H9 (cell line): ENCODE results near the gene BACE2. TPM values are rescaled to one million over a fixed set of nuclear protein-coding genes. Genes with fewer than 3 reads are reported as not detected.

Experiments
- DNase-seq: peaks from one replicate; pipeline ENCODE4 v3.0.0-alpha.2; 2017
- H2AFZ ChIP-seq: one replicate; pipeline ENCODE4 v1.6.1; 2013; ENCODE audit warnings: mild to moderate bottlenecking, low read length, control low read depth, moderate library complexity
- H2AK5ac ChIP-seq: 2 replicates; pipeline ENCODE4 v1.6.1; 2013; ENCODE audit warnings: low read length, control low read depth, mixed read lengths; ENCODE audit not compliant: insufficient read length
- H2BK120ac ChIP-seq: one replicate; pipeline ENCODE4 v1.6.1; 2013; ENCODE audit warnings: low read depth, mild to moderate bottlenecking, low read length, control low read depth, inconsistent platforms; ENCODE audit not compliant: poor library complexity, severe bottlenecking
- H2BK12ac ChIP-seq: 2 replicates; pipeline ENCODE4 v1.6.1; 2013; ENCODE audit warnings: low read length, control low read depth, mixed read lengths, low read depth; ENCODE audit not compliant: insufficient read length
- H2BK15ac ChIP-seq: 2 replicates; pipeline ENCODE4 v1.6.1; 2013; ENCODE audit warnings: low read depth, low read length, control low read depth
- H2BK20ac ChIP-seq: one replicate; pipeline ENCODE4 v1.6.1; 2013; ENCODE audit warnings: low read depth, mild to moderate bottlenecking, low read length, control low read depth, inconsistent platforms; ENCODE audit not compliant: poor library complexity, severe bottlenecking
- H2BK5ac ChIP-seq: 2 replicates; pipeline ENCODE4 v1.6.1; 2013; ENCODE audit warnings: low read length, control low read depth, mixed read lengths; ENCODE audit not compliant: insufficient read length
- H3K14ac ChIP-seq: 2 replicates; pipeline ENCODE4 v1.6.1; 2013; ENCODE audit warnings: low read length, control low read depth; ENCODE audit not compliant: insufficient read depth
- H3K18ac ChIP-seq: 2 replicates; pipeline ENCODE4 v1.6.1; 2013; ENCODE audit warnings: low read depth, mild to moderate bottlenecking, mixed read lengths, low read length, control low read depth; ENCODE audit not compliant: insufficient read length
- H3K23ac ChIP-seq: 2 replicates; pipeline ENCODE4 v1.6.1; 2013; ENCODE audit warnings: low read length, control low read depth, mixed read lengths, low read depth; ENCODE audit not compliant: insufficient read length
- H3K23me2 ChIP-seq: 2 replicates; pipeline ENCODE4 v1.6.1; 2013; ENCODE audit warnings: low read depth, mild to moderate bottlenecking, mixed read lengths, low read length, control low read depth; ENCODE audit not compliant: insufficient read length, poor library complexity, severe bottlenecking
- H3K27ac ChIP-seq: 2 replicates; pipeline ENCODE4 v1.5.1; 2013; ENCODE audit warnings: low read length, control low read depth, mixed read lengths, low read depth; ENCODE audit not compliant: insufficient read length
- H3K27me3 ChIP-seq: 2 replicates; pipeline ENCODE4 v1.6.1; 2013; ENCODE audit warnings: low read length, control low read depth, inconsistent platforms; ENCODE audit not compliant: insufficient read depth
- H3K4ac ChIP-seq: 2 replicates; pipeline ENCODE4 v1.6.1; 2013; ENCODE audit warnings: low read depth, mild to moderate bottlenecking, control low read depth, inconsistent platforms, low read length, moderate library complexity
- H3K4me1 ChIP-seq: 2 replicates; pipeline ENCODE4 v1.6.1; 2013; ENCODE audit warnings: low read length, control low read depth, inconsistent platforms; ENCODE audit not compliant: insufficient read depth
- H3K4me2 ChIP-seq: 2 replicates; pipeline ENCODE4 v1.6.1; 2013; ENCODE audit warnings: low read length, control low read depth, mixed read lengths; ENCODE audit not compliant: insufficient read length, insufficient read depth
- H3K56ac ChIP-seq: 2 replicates; pipeline ENCODE4 v1.6.1; 2013; ENCODE audit warnings: low read depth, mild to moderate bottlenecking, mixed read lengths, low read length, control low read depth; ENCODE audit not compliant: insufficient read length
- H3K79me1 ChIP-seq: 2 replicates; pipeline ENCODE4 v1.6.1; 2013; ENCODE audit warnings: low read depth, mild to moderate bottlenecking, moderate library complexity, low read length, control low read depth, inconsistent platforms; ENCODE audit not compliant: insufficient read depth, poor library complexity, severe bottlenecking
- H3K79me2 ChIP-seq: 2 replicates; pipeline ENCODE4 v1.6.1; 2013; ENCODE audit warnings: low read length, control low read depth, inconsistent platforms; ENCODE audit not compliant: insufficient read depth
- H3K9ac ChIP-seq: 2 replicates; pipeline ENCODE4 v1.6.1; 2013; ENCODE audit warnings: low read length, control low read depth, mixed read lengths; ENCODE audit not compliant: insufficient read length; ENCODE audit errors: extremely low read depth
- H3K9me3 ChIP-seq: one replicate; pipeline ENCODE4 v1.6.1; 2013; ENCODE audit warnings: low read depth, low read length, inconsistent platforms; ENCODE audit not compliant: control insufficient read depth
- H3T11ph ChIP-seq: one replicate; pipeline ENCODE4 v1.6.1; 2013; ENCODE audit warnings: mild to moderate bottlenecking, low read length, control low read depth, inconsistent platforms
- H4K20me1 ChIP-seq: one replicate; pipeline ENCODE4 v1.6.1; 2013; ENCODE audit not compliant: control insufficient read depth, insufficient read length, insufficient read depth
- H4K5ac ChIP-seq: 2 replicates; pipeline ENCODE4 v1.6.1; 2013; ENCODE audit warnings: low read depth, mild to moderate bottlenecking, mixed read lengths, low read length, control low read depth; ENCODE audit not compliant: insufficient read length
- H4K8ac ChIP-seq: replicated peaks from 2 replicates; pipeline ENCODE4 v1.6.1; 2013; ENCODE audit warnings: low read length, control low read depth, mixed read lengths, low read depth; ENCODE audit not compliant: insufficient read length
- H4K91ac ChIP-seq: 2 replicates; pipeline ENCODE4 v1.6.1; 2013; ENCODE audit warnings: low read depth, mild to moderate bottlenecking, moderate library complexity, mixed read lengths, low read length, control low read depth; ENCODE audit not compliant: insufficient read length
- H3K27ac Mint-ChIP-seq, 3 experiments: 2 replicates in 2 of 3; 3 replicates in 1 of 3; pipeline ENCODE4 v1.8.0; 2020 to 2021; ENCODE audit warnings: mixed read lengths in 3 of 3, mild to moderate bottlenecking in 1 of 3, moderate library complexity in 1 of 3
- H3K27me3 Mint-ChIP-seq: 2 replicates; pipeline ENCODE4 v1.8.0; 2021; ENCODE audit warnings: low read depth, mild to moderate bottlenecking, moderate library complexity, mixed read lengths
- H3K36me3 Mint-ChIP-seq, 3 experiments: 2 replicates in 2 of 3; 3 replicates in 1 of 3; pipeline ENCODE4 v1.8.0; 2020 to 2021; ENCODE audit warnings: low read depth in 3 of 3, mixed read lengths in 3 of 3; ENCODE audit not compliant: insufficient read depth in 1 of 3
- H3K4me1 Mint-ChIP-seq, 2 experiments: 2 replicates each; pipeline ENCODE4 v1.8.0; 2020; ENCODE audit warnings: mixed read lengths in 2 of 2
- H3K4me3 Mint-ChIP-seq, 2 experiments: 2 replicates in 1 of 2; 3 replicates in 1 of 2; pipeline ENCODE4 v1.8.0; 2020 to 2021; ENCODE audit warnings: mild to moderate bottlenecking in 2 of 2, mixed read lengths in 2 of 2, moderate library complexity in 1 of 2
- H3K9me3 Mint-ChIP-seq, 2 experiments: 2 replicates in 1 of 2; 3 replicates in 1 of 2; pipeline ENCODE4 v1.8.0; 2020; ENCODE audit warnings: mild to moderate bottlenecking in 2 of 2, mixed read lengths in 2 of 2, moderate library complexity in 1 of 2
- CTCF ChIP-seq: fragments of 200-600 bp; sonication (generic); conservative IDR thresholded peaks from 3 replicates; pipeline ENCODE4 v1.8.0; 2021; ENCODE audit warnings: antibody characterized with exemption, mild to moderate bottlenecking
- whole genome bisulfite sequencing: extraction: QIAGEN DNeasy Blood & Tissue Kit; methylation state at CpG from one replicate; pipeline ENCODE4 v1.1.7; 2013; ENCODE audit warnings: missing lambda C conversion rate, low lambda C conversion rate, mixed read lengths; ENCODE audit not compliant: insufficient read length; ENCODE audit errors: extremely low coverage; 5-methylcytosine and 5-hydroxymethylcytosine counted together
- total RNA-seq: library from RNA; stranded (reverse); gene quantifications from 2 replicates; pipeline ENCODE4 v1.2.1, GENCODE V29; 2021

Gene BACE2
- total RNA-seq, 1 experiment from 2014 or later, result 8.0 TPM

DNA sequence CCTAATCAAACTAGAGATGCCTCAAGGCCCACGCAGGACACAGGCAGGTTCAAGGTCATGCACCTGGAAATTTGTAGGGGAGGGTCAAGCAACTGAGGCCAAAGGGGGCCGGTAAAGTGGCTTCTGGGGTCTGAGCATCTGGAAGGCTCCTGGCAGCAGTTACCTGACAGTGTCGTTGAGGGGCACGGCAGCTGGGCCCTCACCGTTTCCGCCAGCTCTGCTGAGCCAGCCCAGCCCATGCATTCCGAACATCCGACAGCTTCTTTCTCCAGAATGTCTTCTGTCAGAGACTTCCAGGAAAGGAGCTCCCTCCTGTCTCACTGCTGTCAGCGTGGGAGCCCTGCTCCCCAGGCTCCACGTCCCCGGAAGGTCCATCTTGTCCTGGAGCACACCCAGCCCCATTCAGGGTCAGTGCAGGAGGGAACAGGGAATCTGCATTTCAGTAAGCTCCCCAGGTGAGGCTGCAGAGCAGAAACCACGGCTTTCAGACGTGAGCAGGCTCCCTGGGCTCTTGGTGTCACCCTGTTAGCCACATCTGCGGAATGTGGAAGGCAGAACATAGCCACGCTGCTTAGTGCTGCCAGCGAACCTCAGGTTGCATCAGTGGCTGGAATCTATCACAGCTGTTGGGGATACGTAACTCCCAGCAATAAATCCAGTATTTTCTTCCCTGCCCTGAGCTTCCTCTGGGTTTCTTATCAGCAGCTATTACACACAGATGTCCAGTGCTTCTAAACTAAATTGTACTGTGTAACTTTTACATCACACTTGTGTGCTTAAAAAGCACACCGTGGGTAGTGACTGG, 112.4 kb downstream of the BACE2 start:
- H2BK20ac ChIP-seq, result no peak overlapping the region
- no peak overlapping the region for H3K23ac ChIP-seq
- H2BK12ac ChIP-seq, result no peak overlapping the region
- Mint-ChIP-seq H3K9me3 (no peaks in the 10 kb centered on the region), H3K4me3 (no peak overlapping the region), H3K4me1 (peaks cover 21 to 26% of the 10 kb centered on the region in 2 experiments), H3K27me3 (peaks cover 7% of the 10 kb centered on the region), H3K36me3 (peaks cover 0 to 4% (median 0%) of the 10 kb centered on the region in 3 experiments; a peak in 1 of 7 replicates), H3K27ac (peak overlapping the region in 1 of 3 experiments; percentile 53; a peak in 2 of 7 replicates)
- no peak overlapping the region for H4K5ac ChIP-seq
- WGBS, result no CpG with 5 or more reads among the region's 18 CpGs
- no peak overlapping the region; the same call in 1 of the 2 replicates for H3K14ac ChIP-seq
- H3T11ph ChIP-seq, result no peak overlapping the region
- H3K4ac ChIP-seq, result no peak overlapping the region
- no peaks in the 10 kb centered on the region for H3K23me2 ChIP-seq
- no peaks in the 10 kb centered on the region for H3K4me1 ChIP-seq
- H2BK120ac ChIP-seq, result no peak overlapping the region
- no peak overlapping the region for H2AFZ ChIP-seq
- H2BK15ac ChIP-seq, result no peak overlapping the region
- no peak overlapping the region for H2AK5ac ChIP-seq
- no peak overlapping the region for H4K8ac ChIP-seq
- no peak overlapping the region for H4K91ac ChIP-seq
- H3K79me1 ChIP-seq, result no peaks in the 10 kb centered on the region
- H3K27me3 ChIP-seq, result no peaks in the 10 kb centered on the region
- no peaks in the 10 kb centered on the region for H4K20me1 ChIP-seq
- H3K79me2 ChIP-seq, result no peaks in the 10 kb centered on the region
- DNase-seq, result no peak
- H3K56ac ChIP-seq, result no peak overlapping the region
- H3K4me2 ChIP-seq, result no peak overlapping the region
- H3K9me3 ChIP-seq, result no peaks in the 10 kb centered on the region
- no peak overlapping the region for H2BK5ac ChIP-seq
- no peak overlapping the region for H3K18ac ChIP-seq
- no peak for TF ChIP-seq CTCF
- no peak overlapping the region for H3K27ac ChIP-seq
- H3K9ac ChIP-seq, result no peak overlapping the region
